ENCODE results near the gene USP49. TPM values are rescaled to one million over a fixed set of nuclear protein-coding genes. Genes with fewer than 3 reads are reported as not detected.

The USP49 gene
- total and polyA plus RNA-seq, 2 of the 4 experiments (the other 2 are of a cell fraction) = 1.4 to 2.1 TPM

- H3K36me3 ChIP-seq (ENCODE audit: control insufficient read depth, insufficient read depth, low read length) = peaks cover 20% of the 10 kb centered on the region
- no CpG with 5 or more reads among the region's 5 CpGs for WGBS, 2 experiments (ENCODE audit: extremely low coverage in 2 of 2, insufficient read length in 1 of 2)
- H2AFZ ChIP-seq (replicated peaks; ENCODE audit: low read length, poor library complexity) = no peak overlapping the region
- no peak overlapping the region for H3K18ac ChIP-seq (ENCODE audit: low read depth, low read length)
- no peak overlapping the region for H2BK20ac ChIP-seq (ENCODE audit: low read depth, low read length)
- no peak for ATAC-seq (ENCODE audit: low read depth)
- H2BK120ac ChIP-seq (ENCODE audit: low read depth, low read length) = no peak overlapping the region
- dilution Hi-C loops (cut with HindIII; ENCODE audit: low sequenced_read_pairs, unreplicated experiment) (no loop called here), in situ Hi-C loops (cut with MboI; ENCODE audit: low sequenced_read_pairs) (no loop called here), intact Hi-C loops (cut with micrococcal nuclease) (loop anchor here (5.0 kb wide), 1 partner anchor 80 kb away; no protein-coding TSS in a partner anchor)
- H3K56ac ChIP-seq (ENCODE audit: extremely low read depth, insufficient read depth, low read length) = no peak overlapping the region
- ChIA-PET CTCF (no interaction called here), POLR2A (ENCODE audit: unreplicated experiment) (no interaction called here)
- no peak overlapping the region for H3K4me2 ChIP-seq (ENCODE audit: low read depth, low read length)
- no peak overlapping the region for H2BK15ac ChIP-seq (ENCODE audit: low read depth, low read length)
- H2AK5ac ChIP-seq (ENCODE audit: low read depth, low read length) = no peak overlapping the region
- peaks cover 10 to 24% of the 10 kb centered on the region in 2 experiments for H3K79me1 ChIP-seq (ENCODE audit: low read depth in 1 of 2, low read length in 2 of 2)
- no peak overlapping the region for H3K23ac ChIP-seq (ENCODE audit: low read depth, low read length)
- DNase-seq = no peak
- BruUV-seq (replicated peaks) = no TSS peak
- H3K4ac ChIP-seq (ENCODE audit: low read depth, low read length) = no peak overlapping the region
- no peak overlapping the region for H3K27ac ChIP-seq (ENCODE audit: insufficient read depth, low read length)
- no peak overlapping the region for H4K8ac ChIP-seq (ENCODE audit: low read depth in 2 of 2, low read length in 2 of 2)
- no peak overlapping the region for H3K14ac ChIP-seq (replicated peaks; ENCODE audit: low read depth, low read length)
- H3K4me3 ChIP-seq (ENCODE audit: insufficient read depth, low read depth, low read length) = no peak overlapping the region
- H3K9me1 ChIP-seq (ENCODE audit: insufficient read depth, low read length) = no peaks in the 10 kb centered on the region
- H3K4me1 ChIP-seq (ENCODE audit: control insufficient read depth, insufficient read depth, low read length) = peaks cover 9% of the 10 kb centered on the region
- no peak overlapping the region for H4K91ac ChIP-seq (ENCODE audit: insufficient read depth, low read depth, low read length)
- TF ChIP-seq SMC3 (IDR thresholded peaks at IDR 0.05; ENCODE audit: low read depth, low read length) = no peak
- no peak for TF ChIP-seq MAFK (IDR thresholded peaks at IDR 0.05; ENCODE audit: low read depth, low read length)
- no peak for TF ChIP-seq ELK1 (IDR thresholded peaks at IDR 0.05; ENCODE audit: borderline replicate concordance, low read depth, low read length)
- TF ChIP-seq CHD1 (IDR thresholded peaks at IDR 0.05; ENCODE audit: low read depth, low read length) = no peak
- TF ChIP-seq RCOR1 (IDR thresholded peaks at IDR 0.05; ENCODE audit: insufficient replicate concordance, low read length) = no peak
- no peak for TF ChIP-seq MAZ (IDR thresholded peaks at IDR 0.05; ENCODE audit: borderline replicate concordance, low read depth, low read length)
- no peak for TF ChIP-seq NFE2L2 (IDR thresholded peaks at IDR 0.05; ENCODE audit: low read depth, low read length)
- TF ChIP-seq RFX5 (IDR thresholded peaks at IDR 0.05; ENCODE audit: low read depth, low read length) = no peak
- TF ChIP-seq MXI1 (IDR thresholded peaks at IDR 0.05; ENCODE audit: borderline replicate concordance, low read depth, low read length) = no peak
- no peak for TF ChIP-seq USF2 (IDR thresholded peaks at IDR 0.05; ENCODE audit: low read depth, low read length)
- no peak for TF ChIP-seq BHLHE40 (IDR thresholded peaks at IDR 0.05; ENCODE audit: low read depth, low read length)
- TF ChIP-seq CTCF (conservative IDR thresholded peaks at IDR 0.05; ENCODE audit: low read depth, low read length) = no peak
- TF ChIP-seq POLR2A (IDR thresholded peaks at IDR 0.05; ENCODE audit: low read depth, low read length) = no peak
- no peak for TF ChIP-seq CEBPB (IDR thresholded peaks at IDR 0.05; ENCODE audit: low read depth, low read length)
- no peak for TF ChIP-seq FOS (IDR thresholded peaks at IDR 0.05; ENCODE audit: low read depth, low read length)
- no peak for TF ChIP-seq RAD21 (IDR thresholded peaks at IDR 0.05; ENCODE audit: low read length)
- no peaks in the 10 kb centered on the region for H3K27me3 ChIP-seq (ENCODE audit: control insufficient read depth, insufficient read depth, low read length)
- no peak overlapping the region for H3K9ac ChIP-seq (ENCODE audit: low read depth, low read length)
- no peak overlapping the region for H2AK9ac ChIP-seq (replicated peaks; ENCODE audit: low read depth, low read length, poor library complexity)
- no peak overlapping the region for H4K5ac ChIP-seq (ENCODE audit: low read depth, low read length)
- no peaks in the 10 kb centered on the region for H3K9me3 ChIP-seq (ENCODE audit: control insufficient read depth, insufficient read depth, low read length)
- no peak overlapping the region for H2BK5ac ChIP-seq (ENCODE audit: low read depth, low read length, poor library complexity, severe bottlenecking)
- no peaks in the 10 kb centered on the region for H4K20me1 ChIP-seq (ENCODE audit: insufficient read depth, low read length)
These were observed 117.5 kb downstream of the USP49 start for GRCh38 chr6:41777551-41778285.

All from IMR-90 (cell line).